Spleen (tissue), 7 donors: Measurements from ENCODE around the gene PFDN5.

ENCODE experiments used
- POLR2A ChIP-seq, 3 donors: fragments of 450-650 bp; IDR thresholded peaks; one replicate each; pipeline ENCODE4 v1.5.1; 2017; ENCODE audit warnings: antibody characterized with exemption in 3 of 3, mild to moderate bottlenecking in 1 of 3
- POLR2AphosphoS5 ChIP-seq, 3 donors: sonication (generic); formaldehyde crosslinking; IDR thresholded peaks; one replicate each; pipeline ENCODE4 v1.5.1; 2017; ENCODE audit warnings: antibody characterized with exemption in 3 of 3
- TF ChIP-seq, protein P1 (sequence below), 11 experiments: fragments of 200-600 bp in 7 of 11; fragments of 450-650 bp in 4 of 11; sonication (generic) in 4 of 11; IDR thresholded peaks in 8 of 11; conservative IDR thresholded peaks in 3 of 11; 1 replicate in 7 of 11; 2 replicates in 4 of 11; pipeline versions ENCODE4 v1.4.0 to v1.8.0; 2016 to 2021; ENCODE audit warnings: antibody characterized with exemption in 11 of 11, inconsistent platforms in 4 of 11, mild to moderate bottlenecking in 1 of 11
- donor health status: DM: no; HTN: no; CAD: no; lungs with moderate emphysema.
- donor health status: DM: no; HTN: no; CAD: no.
- donor health status: DM: no; HTN: no; CAD: no.

DNA sequence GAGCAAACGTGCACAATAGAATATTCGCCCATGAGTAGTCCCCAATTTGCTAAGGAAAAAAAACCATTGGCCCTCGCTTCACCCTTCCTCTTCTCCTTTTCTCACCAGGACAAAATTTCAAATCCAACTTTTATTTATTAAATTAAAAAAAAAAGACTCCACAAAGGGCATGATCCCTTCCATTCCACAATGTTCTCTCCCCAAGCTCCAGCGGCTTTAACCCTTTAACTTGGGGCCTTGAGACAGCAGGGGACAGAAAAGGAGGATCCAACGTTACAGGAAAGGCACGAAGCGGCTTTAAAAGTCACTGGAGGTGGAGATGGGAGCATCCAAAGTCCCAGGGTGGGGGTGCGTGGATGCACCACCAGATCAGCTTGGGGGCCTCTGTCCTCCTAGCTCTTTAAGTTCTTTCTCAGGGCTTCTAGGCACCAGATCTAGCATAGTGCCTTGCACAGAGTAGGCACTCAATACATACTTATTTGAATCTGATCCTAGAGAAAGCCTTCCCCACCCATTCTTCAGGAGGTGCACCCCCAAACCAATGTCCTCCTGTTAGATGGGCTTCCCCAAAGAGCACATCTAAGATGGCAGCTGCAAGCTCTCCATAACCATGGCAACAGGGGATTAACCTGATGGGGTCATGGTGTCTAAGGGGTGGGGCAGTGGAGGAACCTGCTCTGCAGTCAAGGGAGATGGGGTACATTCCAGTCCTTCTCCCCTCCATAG, 31.3 kb downstream of the PFDN5 start:
- TF ChIP-seq, protein P1, sequence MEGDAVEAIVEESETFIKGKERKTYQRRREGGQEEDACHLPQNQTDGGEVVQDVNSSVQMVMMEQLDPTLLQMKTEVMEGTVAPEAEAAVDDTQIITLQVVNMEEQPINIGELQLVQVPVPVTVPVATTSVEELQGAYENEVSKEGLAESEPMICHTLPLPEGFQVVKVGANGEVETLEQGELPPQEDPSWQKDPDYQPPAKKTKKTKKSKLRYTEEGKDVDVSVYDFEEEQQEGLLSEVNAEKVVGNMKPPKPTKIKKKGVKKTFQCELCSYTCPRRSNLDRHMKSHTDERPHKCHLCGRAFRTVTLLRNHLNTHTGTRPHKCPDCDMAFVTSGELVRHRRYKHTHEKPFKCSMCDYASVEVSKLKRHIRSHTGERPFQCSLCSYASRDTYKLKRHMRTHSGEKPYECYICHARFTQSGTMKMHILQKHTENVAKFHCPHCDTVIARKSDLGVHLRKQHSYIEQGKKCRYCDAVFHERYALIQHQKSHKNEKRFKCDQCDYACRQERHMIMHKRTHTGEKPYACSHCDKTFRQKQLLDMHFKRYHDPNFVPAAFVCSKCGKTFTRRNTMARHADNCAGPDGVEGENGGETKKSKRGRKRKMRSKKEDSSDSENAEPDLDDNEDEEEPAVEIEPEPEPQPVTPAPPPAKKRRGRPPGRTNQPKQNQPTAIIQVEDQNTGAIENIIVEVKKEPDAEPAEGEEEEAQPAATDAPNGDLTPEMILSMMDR (IDR thresholded peaks at IDR 0.05 in 8 of 11, conservative IDR thresholded peaks at IDR 0.05 in 3 of 11), result no peak
- no peak for TF ChIP-seq POLR2A (IDR thresholded peaks at IDR 0.05)
- no peak for TF ChIP-seq POLR2AphosphoS5 (IDR thresholded peaks at IDR 0.05)
